Endothelial cell of umbilical vein (primary cell): ENCODE data around the gene SERPINB10. TPM values are rescaled to one million over a fixed set of nuclear protein-coding genes. Genes with fewer than 3 reads are reported as not detected.
A peak's percentile ranks its signal among the peaks of the same experiment; 100 is the strongest.

Experiments used
- BruUV-seq: library from RNA; stranded (reverse); fragments of 400-500 nt; replicated peaks from 2 replicates; lab custom pipeline; 2021; lab: Mats Ljungman, UMichigan
- CTCF ChIA-PET: fragments of 300-600, 350-600 bp; sonication (Branson Sonifier 250); formaldehyde crosslinking; loops from one replicate; lab custom pipeline; 2021; ENCODE audit warnings: antibody characterized with exemption, inconsistent platforms; lab: Charles Lee
- POLR2A ChIA-PET: fragments of 300-600, 350-600 bp; sonication (Branson Sonifier 250); formaldehyde crosslinking; loops from one replicate; lab custom pipeline; 2021; ENCODE audit warnings: antibody characterized with exemption, inconsistent platforms; lab: Charles Lee
- DNase-seq: peaks from one replicate; pipeline ENCODE4 v3.0.0-alpha.2; 2011; ENCODE audit warnings: low read depth, low spot score
- FAIRE-seq: peaks from 2 replicates; lab custom pipeline; 2011; peaks lifted over from hg19 to GRCh38; lab: Jason Lieb, UNC
- H2AFZ ChIP-seq: 2 replicates; pipeline ENCODE4 v1.6.0; 2012; ENCODE audit warnings: low read depth, low read length, control low read depth, inconsistent platforms
- H3K27ac ChIP-seq: 2 replicates; pipeline ENCODE4 v1.5.1; 2011; ENCODE audit warnings: low read depth, mild to moderate bottlenecking, control low read depth, low read length, moderate library complexity; ENCODE audit not compliant: insufficient read depth
- H3K27me3 ChIP-seq, 2 experiments: 2 replicates each; pipeline versions ENCODE4 v1.6.0 to v1.6.1; 2011; ENCODE audit warnings: low read length in 2 of 2, mixed read lengths in 1 of 2; ENCODE audit not compliant: control insufficient read depth in 2 of 2, insufficient read depth in 2 of 2
- H3K36me3 ChIP-seq, 2 experiments: 2 replicates in 1 of 2; 3 replicates in 1 of 2; pipeline ENCODE4 v1.5.1; 2011; ENCODE audit warnings: low read length in 2 of 2, mild to moderate bottlenecking in 1 of 2, moderate library complexity in 1 of 2; ENCODE audit not compliant: control insufficient read depth in 2 of 2, insufficient read depth in 2 of 2; ENCODE audit errors: extremely low read depth in 1 of 2
- H3K4me1 ChIP-seq: 3 replicates; pipeline ENCODE4 v1.5.1; 2011; ENCODE audit warnings: mild to moderate bottlenecking, low read length; ENCODE audit not compliant: control insufficient read depth, insufficient read depth; ENCODE audit errors: extremely low read depth
- H3K4me2 ChIP-seq: 2 replicates; pipeline ENCODE4 v1.6.1; 2011; ENCODE audit warnings: low read length, control low read depth, mixed read lengths; ENCODE audit not compliant: insufficient read depth
- H3K4me3 ChIP-seq, 3 experiments: fragments of 200-600 bp in 1 of 3; sonication (generic), shearing (Covaris generic) in 1 of 3; replicated peaks in 1 of 3; 2 replicates each; pipeline ENCODE4 v1.5.1; 2011 to 2016; ENCODE audit warnings: control low read depth in 3 of 3, low read length in 3 of 3, mild to moderate bottlenecking in 2 of 3, inconsistent platforms in 1 of 3, low read depth in 1 of 3, moderate library complexity in 1 of 3; ENCODE audit not compliant: insufficient read depth in 1 of 3
- H3K79me2 ChIP-seq: 2 replicates; pipeline ENCODE4 v1.6.0; 2012; ENCODE audit warnings: low read length, inconsistent platforms; ENCODE audit not compliant: control insufficient read depth, insufficient read depth
- H3K9ac ChIP-seq: replicated peaks from 2 replicates; pipeline ENCODE3; 2011; ENCODE audit warnings: low read length, control low read depth; ENCODE audit not compliant: insufficient read depth; ENCODE audit errors: extremely low read depth
- H3K9me1 ChIP-seq: replicated peaks from 3 replicates; pipeline ENCODE4 v1.6.0; 2011; ENCODE audit warnings: mild to moderate bottlenecking, low read length; ENCODE audit not compliant: control insufficient read depth, insufficient read depth; ENCODE audit errors: extremely low read depth
- H3K9me3 ChIP-seq: replicated peaks from 2 replicates; pipeline ENCODE4 v1.5.1; 2012; ENCODE audit warnings: low read length, inconsistent platforms; ENCODE audit not compliant: control insufficient read depth, insufficient read depth
- H4K20me1 ChIP-seq: replicated peaks from 2 replicates; pipeline ENCODE3; 2011; ENCODE audit warnings: mild to moderate bottlenecking, low read length; ENCODE audit not compliant: control insufficient read depth, insufficient read depth; ENCODE audit errors: extremely low read depth
- EZH2 ChIP-seq: IDR thresholded peaks from 2 replicates; pipeline ENCODE4 v1.6.1; 2012; ENCODE audit warnings: borderline replicate concordance, low read depth, mild to moderate bottlenecking, moderate library complexity, low read length, inconsistent platforms; ENCODE audit not compliant: severe bottlenecking
- FOS ChIP-seq: IDR thresholded peaks from 2 replicates; pipeline ENCODE4 v1.6.1; 2011; ENCODE audit warnings: mild to moderate bottlenecking, low read length, moderate library complexity, borderline replicate concordance; ENCODE audit not compliant: insufficient read depth
- GATA2 ChIP-seq: IDR thresholded peaks from 2 replicates; pipeline ENCODE4 v1.7.0; 2011; ENCODE audit warnings: low read depth, mild to moderate bottlenecking, moderate library complexity, mixed read lengths, low read length; ENCODE audit not compliant: insufficient read length, insufficient read depth
- JUN ChIP-seq: IDR thresholded peaks from 2 replicates; pipeline ENCODE4 v1.6.1; 2011; ENCODE audit warnings: borderline replicate concordance, low read depth; ENCODE audit not compliant: insufficient read length, insufficient read depth
- MYC ChIP-seq: IDR thresholded peaks from one replicate; pipeline ENCODE4 v1.6.1; 2011; ENCODE audit warnings: mild to moderate bottlenecking, low read depth, low read length
- POLR2A ChIP-seq: IDR thresholded peaks from 2 replicates; pipeline ENCODE4 v1.6.1; 2012; ENCODE audit warnings: low read depth, mild to moderate bottlenecking, control low read depth, low read length
- POLR2AphosphoS5 ChIP-seq: IDR thresholded peaks from 2 replicates; pipeline ENCODE4 v1.6.1; 2012; ENCODE audit warnings: low read depth, mild to moderate bottlenecking, control low read depth, low read length, moderate library complexity; ENCODE audit not compliant: insufficient read depth
- dilution Hi-C: fragments of 300-500 bp; cut with MboI; formaldehyde crosslinking; loops from one replicate; pipeline ENCODE4 v1.15.0; 2019; ENCODE audit warnings: low sequenced_read_pairs; ENCODE audit not compliant: extremely low pct_ligation_motif_present
- intact Hi-C: fragments of 100-400 bp; cut with micrococcal nuclease; formaldehyde crosslinking; loops from one replicate; pipeline ENCODE4 v1.10.0; 2022
- polyA plus RNA-seq, 4 experiments: library from polyadenylated mRNA; depleted of rRNA in 3 of 4; stranded (reverse) in 3 of 4; unstranded in 1 of 4; fragments of >200 nt; gene quantifications; 2 replicates each; pipeline versions ENCODE4 v1.2.1 to v1.2.3, GENCODE V29; 2011 to 2012; ENCODE audit warnings: missing spikeins in 1 of 4
- total RNA-seq: library from RNA; stranded (reverse); gene quantifications from 2 replicates; pipeline ENCODE4 v1.2.3, GENCODE V29; 2021
- TF ChIP-seq, protein P1 (sequence below), 2 donors: IDR thresholded peaks; 1 replicate in 1 of 2; 2 replicates in 1 of 2; pipeline ENCODE4 v1.5.1; 2011; ENCODE audit warnings: low read length in 2 of 2, mild to moderate bottlenecking in 2 of 2, moderate library complexity in 2 of 2, control low read depth in 1 of 2, inconsistent platforms in 1 of 2, low read depth in 1 of 2; ENCODE audit not compliant: insufficient read depth in 1 of 2; ENCODE audit errors: extremely low read depth in 1 of 2
- TF ChIP-seq, protein P2 (sequence below): IDR thresholded peaks from 2 replicates; pipeline ENCODE4 v1.6.1; 2011; ENCODE audit not compliant: insufficient read depth, insufficient read length

The SERPINB10 gene
- total and polyA plus RNA-seq, 2 donors (not counting 3 experiments of a cell fraction or from before 2014, with no cell fraction given), result not detected

DNA sequence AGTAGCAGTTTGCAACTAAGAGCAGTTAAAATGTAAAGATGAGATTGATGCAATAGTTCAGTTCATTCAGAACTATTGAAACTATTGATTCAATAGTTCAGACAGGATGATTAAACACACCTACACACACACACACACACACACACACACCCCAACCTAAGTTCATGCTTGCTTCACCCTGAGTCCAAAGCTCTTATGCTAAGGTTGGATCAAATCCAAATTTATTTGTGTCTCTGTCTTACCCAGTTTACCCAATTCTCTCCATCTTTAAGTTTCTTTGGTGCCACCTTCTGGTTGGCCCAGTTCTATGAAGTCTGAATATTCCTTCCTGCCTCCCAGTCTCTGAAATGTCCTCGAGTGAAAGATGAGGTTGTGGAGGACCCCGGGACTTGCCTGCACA is 67.2 kb downstream of the SERPINB10 start:
- Histone ChIP-seq H3K36me3 (peaks cover 0 to under 1% of the 10 kb centered on the region in 2 experiments), H3K9me3 (no peaks in the 10 kb centered on the region), H3K9ac (no peak overlapping the region), H3K9me1 (no peaks in the 10 kb centered on the region), H3K4me1 (peaks cover 10% of the 10 kb centered on the region), H3K27me3 (no peaks in the 10 kb centered on the region), H3K79me2 (peaks cover 58% of the 10 kb centered on the region), H3K4me2 (no peak overlapping the region), H2AFZ (no peak overlapping the region), H3K4me3 (no peak overlapping the region), H3K27ac (no peak overlapping the region), H4K20me1 (no peaks in the 10 kb centered on the region)
- dilution Hi-C loops, result no loop called here
- FAIRE-seq (no peak), DNase-seq (peak; percentile 39)
- intact Hi-C loops, result no loop called here
- ChIA-PET CTCF (interaction anchor here (0.6 to 5.2 kb wide), 3 partner anchors 11 to 456 kb away, joined by 4 to 61 read pairs (median 10); no protein-coding TSS in a partner anchor), POLR2A (no interaction called here)
- TF ChIP-seq EZH2, result no peak
- TF ChIP-seq, protein P1, sequence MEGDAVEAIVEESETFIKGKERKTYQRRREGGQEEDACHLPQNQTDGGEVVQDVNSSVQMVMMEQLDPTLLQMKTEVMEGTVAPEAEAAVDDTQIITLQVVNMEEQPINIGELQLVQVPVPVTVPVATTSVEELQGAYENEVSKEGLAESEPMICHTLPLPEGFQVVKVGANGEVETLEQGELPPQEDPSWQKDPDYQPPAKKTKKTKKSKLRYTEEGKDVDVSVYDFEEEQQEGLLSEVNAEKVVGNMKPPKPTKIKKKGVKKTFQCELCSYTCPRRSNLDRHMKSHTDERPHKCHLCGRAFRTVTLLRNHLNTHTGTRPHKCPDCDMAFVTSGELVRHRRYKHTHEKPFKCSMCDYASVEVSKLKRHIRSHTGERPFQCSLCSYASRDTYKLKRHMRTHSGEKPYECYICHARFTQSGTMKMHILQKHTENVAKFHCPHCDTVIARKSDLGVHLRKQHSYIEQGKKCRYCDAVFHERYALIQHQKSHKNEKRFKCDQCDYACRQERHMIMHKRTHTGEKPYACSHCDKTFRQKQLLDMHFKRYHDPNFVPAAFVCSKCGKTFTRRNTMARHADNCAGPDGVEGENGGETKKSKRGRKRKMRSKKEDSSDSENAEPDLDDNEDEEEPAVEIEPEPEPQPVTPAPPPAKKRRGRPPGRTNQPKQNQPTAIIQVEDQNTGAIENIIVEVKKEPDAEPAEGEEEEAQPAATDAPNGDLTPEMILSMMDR (IDR thresholded peaks at IDR 0.05; ENCODE audit: extremely low read depth in 1 of 2, insufficient read depth in 1 of 2, low read depth in 1 of 2, low read length in 2 of 2), result peak; percentile 3 to 22
- no TSS peak for BruUV-seq

DNA sequence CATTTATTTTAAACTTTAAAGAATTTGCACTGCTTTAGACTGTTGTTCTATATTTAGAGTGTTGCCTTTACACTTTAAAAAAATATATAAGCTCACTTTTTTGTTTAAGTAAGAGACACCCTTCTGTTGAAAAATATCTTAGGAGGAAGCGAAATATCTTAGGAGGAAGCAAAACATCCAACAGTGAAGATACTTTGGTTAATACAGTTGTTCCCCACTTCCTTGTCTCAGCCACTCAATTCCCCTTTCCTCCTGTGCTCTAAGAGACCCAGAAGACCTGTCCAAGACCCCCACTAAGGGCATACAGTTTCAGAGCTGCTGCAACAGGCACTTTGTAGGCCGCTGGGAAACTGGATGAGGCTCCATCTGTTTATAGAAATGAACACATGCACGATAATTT is 67.9 kb downstream of the SERPINB10 start:
- peaks cover 10% of the 10 kb centered on the region for H3K4me1 ChIP-seq
- DNase-seq (no peak), FAIRE-seq (no peak)
- H3K4me2 ChIP-seq, result no peak overlapping the region
- H4K20me1 ChIP-seq, result no peaks in the 10 kb centered on the region
- no peaks in the 10 kb centered on the region for H3K9me1 ChIP-seq
- no peaks in the 10 kb centered on the region for H3K9me3 ChIP-seq
- no peak overlapping the region for H2AFZ ChIP-seq
- H3K4me3 ChIP-seq, result no peak overlapping the region
- ChIA-PET POLR2A (no interaction called here), CTCF (interaction anchor here (2.2 to 5.2 kb wide), 2 partner anchors 12 to 457 kb away, joined by 10 to 61 read pairs; no protein-coding TSS in a partner anchor)
- no peak overlapping the region for H3K9ac ChIP-seq
- H3K79me2 ChIP-seq, result peaks cover 58% of the 10 kb centered on the region
- no TSS peak for BruUV-seq
- peaks cover 2 to 3% of the 10 kb centered on the region in 2 experiments for H3K36me3 ChIP-seq
- intact Hi-C loops (no loop called here), dilution Hi-C loops (no loop called here)
- no peak for TF ChIP-seq MYC
- no peak for TF ChIP-seq POLR2AphosphoS5
- no peak for TF ChIP-seq GATA2
- TF ChIP-seq, protein P1 (IDR thresholded peaks at IDR 0.05; ENCODE audit: extremely low read depth in 1 of 2, insufficient read depth in 1 of 2, low read depth in 1 of 2, low read length in 2 of 2), result no peak
- TF ChIP-seq POLR2A, result no peak
- no peak for TF ChIP-seq EZH2
- TF ChIP-seq, protein P2, sequence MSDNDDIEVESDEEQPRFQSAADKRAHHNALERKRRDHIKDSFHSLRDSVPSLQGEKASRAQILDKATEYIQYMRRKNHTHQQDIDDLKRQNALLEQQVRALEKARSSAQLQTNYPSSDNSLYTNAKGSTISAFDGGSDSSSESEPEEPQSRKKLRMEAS, result no peak
- TF ChIP-seq FOS, result no peak
- no peak for TF ChIP-seq JUN
- no peaks in the 10 kb centered on the region for H3K27me3 ChIP-seq
- H3K27ac ChIP-seq, result no peak overlapping the region
